Thoracic aorta (tissue), 2 donors: ENCODE results near the gene CLNK. TPM values are rescaled to one million over a fixed set of nuclear protein-coding genes. Genes with fewer than 3 reads are reported as not detected.

Experiments
- ATAC-seq: fragments of 150-250 bp; one replicate; pipeline ENCODE4 v1.8.0; 2017; ENCODE audit warnings: low read depth; ENCODE audit not compliant: insufficient number of reproducible peaks, low FRiP score
- DNase-seq: peaks from one replicate; pipeline ENCODE4 v3.0.0-alpha.2; 2020; ENCODE audit warnings: low spot score
- H3K27ac ChIP-seq, 2 donors: fragments of 200-600 bp; sonication (generic); 1 replicate in 1 of 2; 2 replicates in 1 of 2; pipeline ENCODE4 v1.5.1; 2016; ENCODE audit warnings: mild to moderate bottlenecking in 2 of 2, moderate library complexity in 2 of 2
- H3K27me3 ChIP-seq: fragments of 200-600 bp; sonication (generic); replicated peaks from 2 replicates; pipeline ENCODE4 v1.6.0; 2016; ENCODE audit warnings: mild to moderate bottlenecking; ENCODE audit not compliant: insufficient read depth
- H3K36me3 ChIP-seq: fragments of 200-600 bp; sonication (generic); one replicate; pipeline ENCODE4 v1.5.1; 2016
- H3K4me1 ChIP-seq, 2 donors: fragments of 200-600 bp; sonication (generic); 1 replicate in 1 of 2; 2 replicates in 1 of 2; pipeline versions ENCODE4 v1.5.1 to v1.6.0; 2016; ENCODE audit warnings: low read depth in 2 of 2, mild to moderate bottlenecking in 1 of 2; ENCODE audit not compliant: control insufficient read depth in 1 of 2
- H3K4me3 ChIP-seq: fragments of 200-600 bp; sonication (generic); 2 replicates; pipeline ENCODE4 v1.5.1; 2016; ENCODE audit warnings: mild to moderate bottlenecking
- H3K9me3 ChIP-seq: fragments of 200-600 bp; sonication (generic); 2 replicates; pipeline ENCODE4 v1.5.1; 2016
- CTCF ChIP-seq: fragments of 200-600 bp; sonication (generic); IDR thresholded peaks from one replicate; pipeline ENCODE4 v1.5.1; 2019; ENCODE audit warnings: antibody characterized with exemption
- total RNA-seq, 2 donors: library from RNA; depleted of rRNA; stranded (reverse); fragments of >200 nt; gene quantifications; one replicate each; pipeline versions ENCODE4 v1.1.0 to v1.2.3, GENCODE V29; 2016

CLNK gene
- total RNA-seq, 2 donors from 2014 or later: not detected

GRCh38 chr4:10635091-10635490, 49.5 kb downstream of the CLNK start:
- no peak for DNase-seq
- H3K27ac ChIP-seq: no peak overlapping the region
- ATAC-seq: no peak
- TF ChIP-seq CTCF: no peak
- no peaks in the 10 kb centered on the region for H3K36me3 ChIP-seq
- no peaks in the 10 kb centered on the region for H3K27me3 ChIP-seq
- no peaks in the 10 kb centered on the region for H3K9me3 ChIP-seq
- no peak overlapping the region for H3K4me3 ChIP-seq
- H3K4me1 ChIP-seq: no peaks in the 10 kb centered on the region

GRCh38 chr4:10629394-10629793, 55.2 kb downstream of the CLNK start:
- no peaks in the 10 kb centered on the region for H3K4me1 ChIP-seq
- no peaks in the 10 kb centered on the region for H3K27me3 ChIP-seq
- no peak for TF ChIP-seq CTCF
- ATAC-seq (no peak), DNase-seq (no peak)
- H3K36me3 ChIP-seq: no peaks in the 10 kb centered on the region
- H3K27ac ChIP-seq: no peak overlapping the region
- no peak overlapping the region for H3K4me3 ChIP-seq
- no peaks in the 10 kb centered on the region for H3K9me3 ChIP-seq

GRCh38 chr4:10625131-10625530, 59.4 kb downstream of the CLNK start:
- no peaks in the 10 kb centered on the region for H3K4me1 ChIP-seq
- H3K27ac ChIP-seq: no peak overlapping the region
- H3K9me3 ChIP-seq: no peaks in the 10 kb centered on the region
- no peaks in the 10 kb centered on the region for H3K27me3 ChIP-seq
- no peak overlapping the region for H3K4me3 ChIP-seq
- no peak for DNase-seq
- no peak for TF ChIP-seq CTCF
- ATAC-seq: no peak
- no peaks in the 10 kb centered on the region for H3K36me3 ChIP-seq

GRCh38 chr4:10623862-10624261, 60.7 kb downstream of the CLNK start:
- Histone ChIP-seq H3K4me1 (no peaks in the 10 kb centered on the region), H3K27ac (no peak overlapping the region), H3K4me3 (no peak overlapping the region), H3K27me3 (no peaks in the 10 kb centered on the region), H3K9me3 (no peaks in the 10 kb centered on the region), H3K36me3 (no peaks in the 10 kb centered on the region)
- no peak for ATAC-seq
- no peak for DNase-seq
- TF ChIP-seq CTCF: no peak

GRCh38 chr4:10623241-10623640, 61.3 kb downstream of the CLNK start:
- Histone ChIP-seq H3K27ac (no peak overlapping the region), H3K27me3 (no peaks in the 10 kb centered on the region), H3K4me3 (no peak overlapping the region), H3K9me3 (no peaks in the 10 kb centered on the region), H3K36me3 (no peaks in the 10 kb centered on the region), H3K4me1 (no peaks in the 10 kb centered on the region)
- DNase-seq (no peak), ATAC-seq (no peak)
- TF ChIP-seq CTCF: no peak
